Measurements from ENCODE around the gene GDPD1.
A peak's percentile ranks its signal among the peaks of the same experiment; 100 is the strongest.

Gene GDPD1

DNA sequence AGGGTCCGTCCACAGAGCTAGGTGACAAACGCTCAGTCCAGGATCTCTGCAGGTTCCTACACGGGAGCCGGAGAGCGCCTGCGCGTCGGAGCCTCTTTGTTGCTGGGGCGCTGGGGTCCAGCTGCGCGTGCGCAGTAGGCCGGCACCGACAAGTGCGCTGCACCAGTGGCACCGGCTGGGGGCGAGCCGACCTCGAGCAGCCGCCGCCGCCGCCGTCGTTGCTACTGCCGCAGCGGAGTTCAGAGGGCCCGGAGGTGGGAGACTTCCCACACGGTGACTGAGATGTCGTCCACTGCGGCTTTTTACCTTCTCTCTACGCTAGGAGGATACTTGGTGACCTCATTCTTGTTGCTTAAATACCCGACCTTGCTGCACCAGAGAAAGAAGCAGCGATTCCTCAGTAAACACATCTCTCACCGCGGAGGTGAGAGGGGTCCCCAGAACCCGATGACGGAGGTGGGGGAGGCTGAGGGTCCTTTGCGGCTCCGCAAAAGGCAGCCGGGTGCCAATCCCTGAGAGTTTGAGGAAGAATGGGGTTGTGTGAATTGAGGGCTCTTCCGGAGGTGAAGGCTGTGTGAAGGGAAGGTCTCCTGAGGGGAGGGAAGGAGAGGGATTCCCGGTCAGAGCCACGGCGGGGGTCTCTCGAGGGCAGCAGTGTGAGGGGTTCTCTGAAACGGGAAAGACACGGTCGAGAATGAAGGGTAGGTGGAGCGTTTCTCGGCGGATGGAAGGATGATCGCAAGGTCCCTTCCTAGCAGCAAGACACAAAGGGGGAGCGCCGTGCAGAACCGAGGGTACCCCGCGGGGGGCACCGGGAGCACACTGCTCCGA is at the start of gene GDPD1:
Gene GDPD1, plus strand, starts transcription at position 184 of the 831 bp plus-strand sequence. Its CDS starts 99 bp downstream, at position 283.
- H3K79me2 ChIP-seq (ENCODE audit: insufficient read depth, low read length), result no peaks in the 10 kb centered on the region
- no peak for TF ChIP-seq EZH2phosphoT487 (conservative IDR thresholded peaks at IDR 0.05; ENCODE audit: low read length)
- TF ChIP-seq, protein P1, sequence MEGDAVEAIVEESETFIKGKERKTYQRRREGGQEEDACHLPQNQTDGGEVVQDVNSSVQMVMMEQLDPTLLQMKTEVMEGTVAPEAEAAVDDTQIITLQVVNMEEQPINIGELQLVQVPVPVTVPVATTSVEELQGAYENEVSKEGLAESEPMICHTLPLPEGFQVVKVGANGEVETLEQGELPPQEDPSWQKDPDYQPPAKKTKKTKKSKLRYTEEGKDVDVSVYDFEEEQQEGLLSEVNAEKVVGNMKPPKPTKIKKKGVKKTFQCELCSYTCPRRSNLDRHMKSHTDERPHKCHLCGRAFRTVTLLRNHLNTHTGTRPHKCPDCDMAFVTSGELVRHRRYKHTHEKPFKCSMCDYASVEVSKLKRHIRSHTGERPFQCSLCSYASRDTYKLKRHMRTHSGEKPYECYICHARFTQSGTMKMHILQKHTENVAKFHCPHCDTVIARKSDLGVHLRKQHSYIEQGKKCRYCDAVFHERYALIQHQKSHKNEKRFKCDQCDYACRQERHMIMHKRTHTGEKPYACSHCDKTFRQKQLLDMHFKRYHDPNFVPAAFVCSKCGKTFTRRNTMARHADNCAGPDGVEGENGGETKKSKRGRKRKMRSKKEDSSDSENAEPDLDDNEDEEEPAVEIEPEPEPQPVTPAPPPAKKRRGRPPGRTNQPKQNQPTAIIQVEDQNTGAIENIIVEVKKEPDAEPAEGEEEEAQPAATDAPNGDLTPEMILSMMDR (IDR thresholded peaks at IDR 0.05; ENCODE audit: insufficient read depth, low read length, poor library complexity, severe bottlenecking), result peak; percentile 52
- peak within 1 kb of the TSS; percentile 90 for H3K4me2 ChIP-seq (ENCODE audit: low read depth, low read length, poor library complexity, severe bottlenecking)
- H3K9me3 ChIP-seq (ENCODE audit: insufficient read depth, low read length), result no peaks in the 10 kb centered on the region
- H3K27ac ChIP-seq (ENCODE audit: low read depth, low read length), result peak within 1 kb of the TSS; percentile 42
- H3K9me2 ChIP-seq (replicated peaks; ENCODE audit: insufficient read depth, low read length), result no peaks in the 10 kb centered on the region
- H3K27me3 ChIP-seq (ENCODE audit: low read length), result no peaks in the 10 kb centered on the region
- no peaks in the 10 kb centered on the region for H3K36me3 ChIP-seq (ENCODE audit: low read length)
- peak within 1 kb of the TSS; percentile 100 for H2AFZ ChIP-seq (ENCODE audit: low read depth, low read length, severe bottlenecking)
- no peaks in the 10 kb centered on the region for H4K20me1 ChIP-seq (ENCODE audit: low read depth, low read length)
- no peaks in the 10 kb centered on the region; the same call in 1 of the 2 replicates for H3F3A ChIP-seq (ENCODE audit: insufficient read depth)
- peak within 1 kb of the TSS; percentile 86 for H3K9ac ChIP-seq (ENCODE audit: low read length)
- H3K4me3 ChIP-seq (ENCODE audit: insufficient read depth, low read length, poor library complexity, severe bottlenecking), result peak within 1 kb of the TSS; percentile 93

DNA sequence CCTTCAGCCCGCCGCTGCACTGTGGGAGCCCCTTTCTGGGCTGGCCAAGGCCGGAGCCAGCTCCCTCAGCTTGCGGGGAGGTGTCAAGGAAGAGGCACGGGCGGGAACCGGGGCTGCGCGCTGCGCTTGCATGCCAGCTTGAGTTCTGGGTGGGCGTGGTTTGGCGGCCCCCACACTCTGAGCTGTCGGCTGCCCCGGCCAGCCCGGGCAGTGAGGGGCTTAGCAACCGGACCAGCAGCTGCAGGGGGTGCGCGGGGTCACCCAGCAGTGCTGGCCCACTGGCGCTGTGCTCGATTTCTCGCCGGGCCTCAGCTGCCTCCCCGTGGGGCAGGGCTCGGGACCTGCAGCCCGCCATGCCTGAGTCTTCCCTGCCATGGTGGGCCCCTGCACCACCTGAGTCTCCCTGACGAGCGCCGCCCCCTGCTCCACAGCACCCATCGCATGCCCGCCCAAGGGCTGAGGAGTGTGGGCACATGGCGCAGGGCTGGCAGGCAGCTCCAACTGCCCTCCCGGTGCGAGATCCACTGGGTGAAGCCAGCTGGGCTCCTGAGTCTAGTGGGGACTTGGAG is 47.8 kb upstream of the GDPD1 start:
- H3K27me3 ChIP-seq (ENCODE audit: low read length), result no peaks in the 10 kb centered on the region
- H3K9me2 ChIP-seq (replicated peaks; ENCODE audit: insufficient read depth, low read length), result no peaks in the 10 kb centered on the region
- no peak overlapping the region for H3K9ac ChIP-seq (ENCODE audit: low read length)
- H3K79me2 ChIP-seq (ENCODE audit: insufficient read depth, low read length), result peaks cover 30% of the 10 kb centered on the region
- no peak overlapping the region for H3K4me2 ChIP-seq (ENCODE audit: low read depth, low read length, poor library complexity, severe bottlenecking)
- TF ChIP-seq EZH2phosphoT487 (conservative IDR thresholded peaks at IDR 0.05; ENCODE audit: low read length), result no peak
- TF ChIP-seq, protein P1 (IDR thresholded peaks at IDR 0.05; ENCODE audit: insufficient read depth, low read length, poor library complexity, severe bottlenecking), result no peak
- H3F3A ChIP-seq (ENCODE audit: insufficient read depth), result no peaks in the 10 kb centered on the region
- no peak overlapping the region for H3K27ac ChIP-seq (ENCODE audit: low read depth, low read length)
- no peak overlapping the region for H3K4me3 ChIP-seq (ENCODE audit: insufficient read depth, low read length, poor library complexity, severe bottlenecking)
- H2AFZ ChIP-seq (ENCODE audit: low read depth, low read length, severe bottlenecking), result no peak overlapping the region
- H4K20me1 ChIP-seq (ENCODE audit: low read depth, low read length), result peaks cover 3% of the 10 kb centered on the region; the same call in 1 of the 2 replicates
- no peaks in the 10 kb centered on the region for H3K9me3 ChIP-seq (ENCODE audit: insufficient read depth, low read length)
- peaks cover 21% of the 10 kb centered on the region; the same call in 1 of the 2 replicates for H3K36me3 ChIP-seq (ENCODE audit: low read length)

GRCh38 chr17:59174671-59175070 is 45.6 kb upstream of the GDPD1 start:
- Histone ChIP-seq H3K9me2 (replicated peaks; ENCODE audit: insufficient read depth, low read length) (no peaks in the 10 kb centered on the region), H3K9me3 (ENCODE audit: insufficient read depth, low read length) (no peaks in the 10 kb centered on the region), H2AFZ (ENCODE audit: low read depth, low read length, severe bottlenecking) (no peak overlapping the region), H3K4me3 (ENCODE audit: insufficient read depth, low read length, poor library complexity, severe bottlenecking) (no peak overlapping the region), H3F3A (ENCODE audit: insufficient read depth) (no peaks in the 10 kb centered on the region), H4K20me1 (ENCODE audit: low read depth, low read length) (no peaks in the 10 kb centered on the region), H3K79me2 (ENCODE audit: insufficient read depth, low read length) (0 out of 2 replicates have a peak, but pooled peaks cover 12% of the 10 kb centered on the region), H3K36me3 (ENCODE audit: low read length) (peaks cover 16% of the 10 kb centered on the region; the same call in 1 of the 2 replicates), H3K27ac (ENCODE audit: low read depth, low read length) (no peak overlapping the region), H3K27me3 (ENCODE audit: low read length) (no peaks in the 10 kb centered on the region), H3K9ac (ENCODE audit: low read length) (no peak overlapping the region), H3K4me2 (ENCODE audit: low read depth, low read length, poor library complexity, severe bottlenecking) (no peak overlapping the region)
- TF ChIP-seq EZH2phosphoT487 (conservative IDR thresholded peaks at IDR 0.05; ENCODE audit: low read length), result no peak
- TF ChIP-seq, protein P1 (IDR thresholded peaks at IDR 0.05; ENCODE audit: insufficient read depth, low read length, poor library complexity, severe bottlenecking), result no peak

Data from SU-DHL-6 (cell line).